HepG2 (cell line): ENCODE data around the gene MBD2. TPM values are rescaled to one million over a fixed set of nuclear protein-coding genes. Genes with fewer than 3 reads are reported as not detected.

ENCODE experiments used
- ATAC-seq: fragments of 200-7000 bp; cut with Tn5 transposase; 3 replicates; pipeline ENCODE4 v1.9.1; 2020; ENCODE audit warnings: mild to moderate bottlenecking, moderate library complexity
- BruUV-seq: library from RNA; stranded (reverse); fragments of 400-500 nt; replicated peaks from 2 replicates; lab custom pipeline; 2021; lab: Mats Ljungman, UMichigan
- CTCF ChIA-PET: fragments of 300-600 bp; formaldehyde crosslinking; extraction: SDS; loops from one replicate; lab custom pipeline; 2021; ENCODE audit warnings: low total read pairs, inconsistent platforms, low intra/inter-chr PET ratio; lab: Yijun Ruan, JAX
- POLR2A ChIA-PET: fragments of 350-600 bp; sonication (Branson Sonifier 250); formaldehyde crosslinking; loops from one replicate; lab custom pipeline; 2020; ENCODE audit warnings: antibody characterized with exemption, inconsistent platforms; lab: Yijun Ruan, JAX
- DNase-seq: peaks from one replicate; pipeline ENCODE4 v3.0.0-alpha.2; 2015; ENCODE audit warnings: low spot score
- FAIRE-seq: peaks from 3 replicates; lab custom pipeline; 2011; peaks lifted over from hg19 to GRCh38; lab: Jason Lieb, UNC
- H2AFZ ChIP-seq: one replicate; pipeline ENCODE4 v1.6.1; 2011; ENCODE audit warnings: low read length, inconsistent platforms
- H3K27ac ChIP-seq: fragments of 300-600 bp; 3 replicates; pipeline ENCODE4 v1.8.0; 2011; ENCODE audit warnings: mixed run types, mild to moderate bottlenecking, mixed read lengths, low read length, inconsistent platforms; ENCODE audit not compliant: insufficient read depth; ENCODE audit errors: extremely low read length
- H3K27me3 ChIP-seq, 2 experiments: fragments of 200-600 bp in 1 of 2; 2 replicates in 1 of 2; 3 replicates in 1 of 2; pipeline versions ENCODE4 v1.6.0 to v1.8.0; 2011; ENCODE audit warnings: low read length in 2 of 2, mild to moderate bottlenecking in 2 of 2, moderate library complexity in 2 of 2, inconsistent platforms in 1 of 2; ENCODE audit not compliant: insufficient read depth in 2 of 2, control insufficient read depth in 1 of 2
- H3K36me3 ChIP-seq, 2 experiments: fragments of 200-600 bp in 1 of 2; replicated peaks in 1 of 2; 2 replicates in 1 of 2; 3 replicates in 1 of 2; pipeline versions ENCODE4 v1.5.1 to v1.8.0; 2011; ENCODE audit warnings: low read length in 2 of 2, inconsistent platforms in 1 of 2; ENCODE audit not compliant: insufficient read depth in 2 of 2, control insufficient read depth in 1 of 2
- H3K4me1 ChIP-seq: 2 replicates; pipeline ENCODE4 v1.5.1; 2012; ENCODE audit warnings: low read length, inconsistent platforms; ENCODE audit not compliant: insufficient read depth
- H3K4me2 ChIP-seq: 2 replicates; pipeline ENCODE4 v1.6.0; 2011; ENCODE audit warnings: low read depth, low read length, inconsistent platforms
- H3K4me3 ChIP-seq, 3 experiments: fragments of 200-600 bp in 1 of 3; sonication (generic), shearing (Covaris generic) in 1 of 3; replicated peaks in 1 of 3; 2 replicates each; pipeline ENCODE4 v1.5.1; 2011 to 2016; ENCODE audit warnings: low read length in 3 of 3, inconsistent platforms in 2 of 3, low read depth in 2 of 3, mild to moderate bottlenecking in 2 of 3, control low read depth in 1 of 3, mixed read lengths in 1 of 3; ENCODE audit not compliant: insufficient read depth in 1 of 3
- H3K79me2 ChIP-seq: one replicate; pipeline ENCODE4 v1.6.1; 2011; ENCODE audit warnings: low read length, inconsistent platforms; ENCODE audit not compliant: insufficient read depth
- H3K9ac ChIP-seq: 2 replicates; pipeline ENCODE4 v1.6.0; 2011; ENCODE audit warnings: mild to moderate bottlenecking, low read depth, low read length, inconsistent platforms; ENCODE audit not compliant: insufficient read depth
- H3K9me3 ChIP-seq: 2 replicates; pipeline ENCODE4 v1.5.1; 2012; ENCODE audit warnings: mild to moderate bottlenecking, low read length
- H4K20me1 ChIP-seq: 2 replicates; pipeline ENCODE4 v1.6.0; 2011; ENCODE audit warnings: inconsistent platforms, mild to moderate bottlenecking, low read length, moderate library complexity; ENCODE audit not compliant: insufficient read depth
- CBX5 ChIP-seq: sonication (generic); formaldehyde crosslinking; IDR thresholded peaks from 2 replicates; pipeline ENCODE4 v1.4.0; 2020; ENCODE audit warnings: missing genetic modification reagents, borderline replicate concordance
- DBP ChIP-seq: sonication (generic); formaldehyde crosslinking; IDR thresholded peaks from 2 replicates; pipeline ENCODE4 v1.4.0; 2020; ENCODE audit warnings: missing genetic modification reagents; ENCODE audit errors: not compliant biosample characterization
- E2F1 ChIP-seq: sonication (generic); formaldehyde crosslinking; IDR thresholded peaks from 2 replicates; pipeline ENCODE4 v1.5.0; 2020; ENCODE audit warnings: missing genetic modification reagents
- MIER3 ChIP-seq: IDR thresholded peaks from 2 replicates; pipeline ENCODE4 v1.6.1; 2016; ENCODE audit warnings: missing compliant biosample characterization, borderline replicate concordance
- NRL ChIP-seq: sonication (generic); formaldehyde crosslinking; IDR thresholded peaks from 2 replicates; pipeline ENCODE4 v1.5.0; 2020; ENCODE audit warnings: missing genetic modification reagents, mild to moderate bottlenecking, moderate library complexity, borderline replicate concordance
- POLR2G ChIP-seq: fragments of 200-400 bp; formaldehyde crosslinking; IDR thresholded peaks from 2 replicates; pipeline ENCODE4 v1.6.1; 2018; ENCODE audit warnings: mild to moderate bottlenecking, low read depth, low read length, moderate library complexity
- SAP130 ChIP-seq: IDR thresholded peaks from 2 replicates; pipeline ENCODE4 v1.6.1; 2016; ENCODE audit warnings: low read depth
- TBL1XR1 ChIP-seq: fragments of 150-350 bp; IDR thresholded peaks from 2 replicates; pipeline ENCODE4 v1.6.1; 2014; ENCODE audit warnings: borderline replicate concordance, low read length; ENCODE audit not compliant: partially characterized antibody
- ZNF180 ChIP-seq: sonication (generic); formaldehyde crosslinking; IDR thresholded peaks from 2 replicates; pipeline ENCODE4 v1.4.0; 2020; ENCODE audit warnings: low read depth, missing genetic modification reagents, borderline replicate concordance
- ZNF263 ChIP-seq: sonication (generic); formaldehyde crosslinking; IDR thresholded peaks from 2 replicates; pipeline ENCODE4 v1.4.0; 2020; ENCODE audit warnings: missing genetic modification reagents
- ZNF446 ChIP-seq: sonication (generic); formaldehyde crosslinking; IDR thresholded peaks from 2 replicates; pipeline ENCODE4 v1.5.0; 2020; ENCODE audit warnings: mild to moderate bottlenecking, missing genetic modification reagents
- ZNF572 ChIP-seq: sonication (generic); formaldehyde crosslinking; IDR thresholded peaks from 2 replicates; pipeline ENCODE4 v1.5.1; 2020; ENCODE audit warnings: mild to moderate bottlenecking, missing genetic modification reagents
- ZSCAN20 ChIP-seq: sonication (generic); formaldehyde crosslinking; IDR thresholded peaks from 2 replicates; pipeline ENCODE4 v1.4.0; 2020; ENCODE audit warnings: missing genetic modification reagents, mild to moderate bottlenecking, borderline replicate concordance
- ZZZ3 ChIP-seq: sonication (generic); formaldehyde crosslinking; IDR thresholded peaks from 2 replicates; pipeline ENCODE4 v1.4.0; 2020; ENCODE audit warnings: missing genetic modification reagents, mild to moderate bottlenecking, borderline replicate concordance
- WGBS: methylation state at CpG from one replicate; pipeline ENCODE4 v1.1.6; 2017; ENCODE audit warnings: low lambda C conversion rate; 5-methylcytosine and 5-hydroxymethylcytosine counted together
- in situ Hi-C: cut with HindIII; loops from 2 replicates; pipeline ENCODE4 v1.10.0; 2017; ENCODE audit warnings: low pct_unique_long_range_greater_than_20kb; ENCODE audit not compliant: extremely low pct_ligation_motif_present
- intact Hi-C: fragments of 100-400 bp; cut with micrococcal nuclease; formaldehyde crosslinking; loops from one replicate; pipeline ENCODE4 v1.10.0; 2022; ENCODE audit not compliant: unreplicated experiment
- polyA plus RNA-seq, 8 experiments: library from polyadenylated mRNA; depleted of rRNA in 3 of 8; stranded (reverse) in 7 of 8; unstranded in 1 of 8; fragments of >200 nt; fragmentation: Illumina TruSeq in 4 of 8; extraction: Trizol in 4 of 8; gene quantifications; 2 replicates each; pipeline versions ENCODE4 v1.2.1 to v1.2.3, GENCODE V29; 2011 to 2016; ENCODE audit warnings: low read depth in 4 of 8, missing spikeins in 1 of 8, mixed read lengths in 1 of 8; ENCODE audit not compliant: insufficient read depth in 1 of 8
- total RNA-seq, 5 experiments: library from RNA; depleted of rRNA; stranded (reverse); fragments of >200 nt; fragmentation: Illumina TruSeq; extraction: Trizol; gene quantifications; 2 replicates each; pipeline ENCODE4 v1.2.3, GENCODE V29; 2016; ENCODE audit warnings: low read depth in 1 of 5

Gene MBD2
- total and polyA plus RNA-seq, 2 of the 13 experiments (the other 11 are each of a cell fraction or from before 2014, with no cell fraction given) = 19.1 to 38.5 TPM

GRCh38 chr18:54117853-54118773 is 106.4 kb downstream of the MBD2 start:
- no peak overlapping the region for H3K9ac ChIP-seq
- H3K36me3 ChIP-seq = no peaks in the 10 kb centered on the region
- POLR2A ChIA-PET = no interaction called here
- CTCF ChIA-PET = no interaction called here
- H2AFZ ChIP-seq = no peak overlapping the region
- H3K4me3 ChIP-seq = no peak overlapping the region
- DNase-seq (no peak), ATAC-seq (no peak), FAIRE-seq (no peak)
- intact Hi-C loops = no loop called here
- in situ Hi-C loops = loop anchor here (25.0 kb wide), 1 partner anchor 206 kb away; no protein-coding TSS in a partner anchor
- no peak overlapping the region for H3K4me2 ChIP-seq
- H3K4me1 ChIP-seq = no peaks in the 10 kb centered on the region
- no peaks in the 10 kb centered on the region for H3K79me2 ChIP-seq
- BruUV-seq = no TSS peak
- no peaks in the 10 kb centered on the region for H4K20me1 ChIP-seq
- H3K27ac ChIP-seq = no peak overlapping the region
- H3K27me3 ChIP-seq = no peaks in the 10 kb centered on the region
- TF ChIP-seq ZSCAN20 (no peak), SAP130 (CRISPR knock-in tag) (no peak), POLR2G (no peak), E2F1 (CRISPR knock-in tag) (no peak), ZNF263 (CRISPR knock-in tag) (no peak), NRL (no peak), MIER3 (CRISPR knock-in tag) (no peak), ZNF446 (CRISPR knock-in tag) (no peak), ZNF572 (CRISPR knock-in tag) (no peak), DBP (no peak), ZZZ3 (CRISPR knock-in tag) (no peak), ZNF180 (no peak), CBX5 (CRISPR knock-in tag) (no peak), TBL1XR1 (no peak)
- no peaks in the 10 kb centered on the region for H3K9me3 ChIP-seq
- whole genome bisulfite sequencing = 6% methylated on average over 9 of the region's 9 CpGs
